K562 (cell line): Measurements from ENCODE around the gene TBXAS1. TPM values are rescaled to one million over a fixed set of nuclear protein-coding genes. Genes with fewer than 3 reads are reported as not detected.

Experiments
- BCOR ChIP-seq: fragments of 450-650 bp; IDR thresholded peaks from 2 replicates; pipeline ENCODE4 v1.6.1; 2016
- CBFB ChIP-seq: sonication (generic); formaldehyde crosslinking; IDR thresholded peaks from 2 replicates; pipeline ENCODE4 v1.4.0; 2020; ENCODE audit warnings: mild to moderate bottlenecking, missing genetic modification reagents
- CBX5 ChIP-seq: IDR thresholded peaks from 2 replicates; pipeline ENCODE4 v1.6.1; 2014; ENCODE audit warnings: low read depth, borderline replicate concordance
- CCAR2 ChIP-seq: fragments of 200-400 bp; formaldehyde crosslinking; IDR thresholded peaks from 2 replicates; pipeline ENCODE4 v1.6.1; 2017; ENCODE audit warnings: mild to moderate bottlenecking, low read depth, low read length
- CTBP1 ChIP-seq: fragments of 450-650 bp; IDR thresholded peaks from 2 replicates; pipeline ENCODE4 v1.6.1; 2016; ENCODE audit warnings: borderline replicate concordance
- E2F5 ChIP-seq: sonication (generic); formaldehyde crosslinking; IDR thresholded peaks from 2 replicates; pipeline ENCODE4 v1.8.0; 2022; ENCODE audit warnings: mild to moderate bottlenecking, missing genetic modification reagents
- HOMEZ ChIP-seq: fragments of 250-450 bp; sonication (Bioruptor Pico); IDR thresholded peaks from 2 replicates; pipeline ENCODE4 v1.4.0; 2020; ENCODE audit warnings: mild to moderate bottlenecking, moderate library complexity
- JUNB ChIP-seq: fragments of 450-650 bp; formaldehyde crosslinking; conservative IDR thresholded peaks from 2 replicates; pipeline ENCODE4 v1.4.0; 2020; ENCODE audit warnings: mild to moderate bottlenecking
- MCM5 ChIP-seq: fragments of 450-650 bp; IDR thresholded peaks from 2 replicates; pipeline ENCODE4 v1.6.1; 2016; ENCODE audit warnings: low read depth
- MEIS2 ChIP-seq: fragments of 450-650 bp; IDR thresholded peaks from 2 replicates; pipeline ENCODE4 v1.6.1; 2014; ENCODE audit warnings: mild to moderate bottlenecking; ENCODE audit not compliant: partially characterized antibody
- PTRF ChIP-seq: fragments of 450-650 bp; IDR thresholded peaks from 2 replicates; pipeline ENCODE4 v1.6.1; 2016; ENCODE audit warnings: mild to moderate bottlenecking, missing genetic modification characterization, missing compliant biosample characterization
- SRSF3 ChIP-seq: fragments of 200-400 bp; formaldehyde crosslinking; IDR thresholded peaks from 2 replicates; pipeline ENCODE4 v1.6.1; 2016; ENCODE audit warnings: mild to moderate bottlenecking, low read length, moderate library complexity; ENCODE audit not compliant: insufficient read depth
- TAF1 ChIP-seq: IDR thresholded peaks from 2 replicates; pipeline ENCODE4 v1.6.1; 2011; ENCODE audit warnings: mild to moderate bottlenecking, low read length, moderate library complexity; ENCODE audit not compliant: insufficient read depth, control insufficient read depth, severe bottlenecking; ENCODE audit errors: extremely low read depth
- TEAD2 ChIP-seq: fragments of 450-650 bp; IDR thresholded peaks from 2 replicates; pipeline ENCODE4 v1.6.1; 2016; ENCODE audit warnings: missing genetic modification characterization, control low read depth, missing compliant biosample characterization
- ZNF324 ChIP-seq: fragments of 250-450 bp; sonication (Bioruptor Pico); IDR thresholded peaks from 2 replicates; pipeline ENCODE4 v1.4.0; 2020; ENCODE audit warnings: mild to moderate bottlenecking
- ZNF407 ChIP-seq: fragments of 450-650 bp; IDR thresholded peaks from 2 replicates; pipeline ENCODE4 v1.6.1; 2016; ENCODE audit warnings: low read depth
- ZNF655 ChIP-seq: fragments of 250-450 bp; sonication (Bioruptor Pico); IDR thresholded peaks from 2 replicates; pipeline ENCODE4 v1.5.0; 2021
- polyA plus RNA-seq, 8 experiments: library from polyadenylated mRNA; depleted of rRNA in 4 of 8; stranded (reverse) in 5 of 8; unstranded in 3 of 8; fragments of >200 nt; fragmentation: Nextera tagmentation in 2 of 8; fragmentation: Illumina TruSeq in 1 of 8; extraction: Ambion mirVana in 2 of 8; extraction: Trizol in 1 of 8; gene quantifications; 2 replicates each; pipeline versions ENCODE4 v1.2.1 to v1.2.3, GENCODE V29; 2011 to 2014; ENCODE audit warnings: inconsistent platforms in 1 of 8, missing spikeins in 1 of 8
- total RNA-seq, 7 experiments: library from RNA; depleted of rRNA in 6 of 7; stranded (reverse); fragments of >200 nt in 6 of 7; fragmentation: Illumina TruSeq in 2 of 7; extraction: Trizol in 2 of 7; gene quantifications; 2 replicates each; pipeline versions ENCODE4 v1.2.1 to v1.2.3, GENCODE V29; 2011 to 2021; ENCODE audit warnings: low replicate concordance in 1 of 7

TBXAS1 gene
- total and polyA plus RNA-seq, 9 of the 15 experiments (the other 6 are each of a cell fraction or from before 2014, with no cell fraction given) = 1.1 to 8.3 (median 1.9) TPM

GRCh38 chr7:139855498-139856270 lies 26.6 kb downstream of the TBXAS1 start (continued):
- no peak for TF ChIP-seq E2F5 (CRISPR knock-in tag)
- TF ChIP-seq TAF1 = no peak
- no peak for TF ChIP-seq MEIS2
- TF ChIP-seq ZNF655 (CRISPR knock-in tag) = no peak
- no peak for TF ChIP-seq BCOR
- no peak for TF ChIP-seq ZNF407
- TF ChIP-seq HOMEZ (CRISPR knock-in tag) = no peak
- no peak for TF ChIP-seq MCM5
- TF ChIP-seq CBFB = no peak
- no peak for TF ChIP-seq ZNF324 (CRISPR knock-in tag)
- peak; percentile 51; the same call in 1 of the 2 replicates for TF ChIP-seq CTBP1
- TF ChIP-seq PTRF (tag) = no peak
- no peak for TF ChIP-seq JUNB (CRISPR knock-in tag)
- TF ChIP-seq TEAD2 (tag) = no peak
- TF ChIP-seq CBX5 = peak; percentile 85; the same call in 1 of the 2 replicates
- no peak for TF ChIP-seq CCAR2
- TF ChIP-seq SRSF3 = no peak
